B cell (primary cell): ENCODE results near the gene STXBP1. TPM values are rescaled to one million over a fixed set of nuclear protein-coding genes. Genes with fewer than 3 reads are reported as not detected.

Source experiments
- ATAC-seq: fragments of 200-7000 bp; cut with Tn5 transposase; one replicate; pipeline ENCODE4 v1.10.0; 2021; ENCODE audit warnings: low read depth, mild to moderate bottlenecking, moderate number of reproducible peaks, moderate library complexity
- CTCF ChIA-PET: fragments of 350-600 bp; sonication (Branson Sonifier 250); formaldehyde crosslinking; loops from one replicate; lab custom pipeline; 2021; ENCODE audit warnings: antibody characterized with exemption, inconsistent platforms; lab: Charles Lee
- POLR2A ChIA-PET: fragments of 350-600 bp; sonication (Branson Sonifier 250); formaldehyde crosslinking; loops from one replicate; lab custom pipeline; 2021; ENCODE audit warnings: antibody characterized with exemption; lab: Charles Lee
- DNase-seq: peaks from one replicate; pipeline ENCODE4 v3.0.0; 2013
- H2AFZ ChIP-seq: 2 replicates; pipeline ENCODE4 v1.6.1; 2012; ENCODE audit warnings: mild to moderate bottlenecking, low read depth, low read length; ENCODE audit not compliant: insufficient read depth, poor library complexity, severe bottlenecking
- H3K27ac ChIP-seq, 2 donors: 1 replicate in 1 of 2; 2 replicates in 1 of 2; pipeline ENCODE4 v1.5.1; 2012 to 2013; ENCODE audit warnings: low read length in 2 of 2, mild to moderate bottlenecking in 2 of 2, moderate library complexity in 1 of 2
- H3K27me3 ChIP-seq, 4 experiments: fragments of 200-600 bp in 1 of 4; sonication (generic) in 1 of 4; replicated peaks in 1 of 4; 1 replicate in 2 of 4; 2 replicates in 2 of 4; pipeline versions ENCODE4 v1.6.1 to v1.7.0; 2013 to 2016; ENCODE audit warnings: low read length in 3 of 4, mild to moderate bottlenecking in 2 of 4, mixed read lengths in 1 of 4, moderate library complexity in 1 of 4; ENCODE audit not compliant: insufficient read depth in 4 of 4, control insufficient read depth in 3 of 4; ENCODE audit errors: control extremely low read depth in 1 of 4
- H3K36me3 ChIP-seq, 2 experiments: replicated peaks in 1 of 2; 1 replicate in 1 of 2; 2 replicates in 1 of 2; pipeline versions ENCODE4 v1.6.1 to v1.7.1; 2013; ENCODE audit warnings: low read length in 1 of 2; ENCODE audit not compliant: insufficient read depth in 2 of 2, control insufficient read depth in 1 of 2; ENCODE audit errors: control extremely low read depth in 1 of 2, extremely low read depth in 1 of 2
- H3K4me1 ChIP-seq, 2 donors: fragments of 200-600 bp in 1 of 2; sonication (generic) in 1 of 2; 1 replicate in 1 of 2; 2 replicates in 1 of 2; pipeline versions ENCODE4 v1.5.1 to v1.6.1; 2013 to 2017; ENCODE audit warnings: low read length in 2 of 2; ENCODE audit not compliant: control insufficient read depth in 2 of 2, insufficient read depth in 2 of 2
- H3K4me2 ChIP-seq: replicated peaks from 2 replicates; pipeline ENCODE3; 2012; ENCODE audit warnings: mild to moderate bottlenecking, low read depth, low read length; ENCODE audit not compliant: poor library complexity, severe bottlenecking
- H3K4me3 ChIP-seq, 5 experiments: fragments of 200-600 bp in 1 of 5; sonication (generic) in 1 of 5; 1 replicate in 3 of 5; 2 replicates in 2 of 5; pipeline versions ENCODE4 v1.5.1 to v1.7.0; 2011 to 2016; ENCODE audit warnings: low read length in 4 of 5, mild to moderate bottlenecking in 4 of 5, low read depth in 2 of 5, control low read depth in 1 of 5, moderate library complexity in 1 of 5; ENCODE audit not compliant: insufficient read depth in 1 of 5; ENCODE audit errors: control extremely low read depth in 1 of 5, extremely low read depth in 1 of 5
- H3K79me2 ChIP-seq: fragments of 200-600 bp; sonication (generic); one replicate; pipeline ENCODE4 v1.6.0; 2016; ENCODE audit warnings: low read length; ENCODE audit not compliant: control insufficient read depth, insufficient read depth
- H3K9ac ChIP-seq: fragments of 200-600 bp; sonication (generic); 2 replicates; pipeline ENCODE4 v1.6.1; 2017; ENCODE audit warnings: mild to moderate bottlenecking, low read length, moderate library complexity
- H3K9me3 ChIP-seq, 3 donors: one replicate each; pipeline versions ENCODE4 v1.6.1 to v1.7.1; 2013; ENCODE audit warnings: low read length in 2 of 3; ENCODE audit not compliant: control insufficient read depth in 2 of 3, insufficient read depth in 1 of 3; ENCODE audit errors: control extremely low read depth in 1 of 3
- H4K20me1 ChIP-seq: 2 replicates; pipeline ENCODE4 v1.6.0; 2012; ENCODE audit warnings: mild to moderate bottlenecking, low read length; ENCODE audit not compliant: insufficient read depth, control insufficient read depth, poor library complexity, severe bottlenecking
- H3K27ac Mint-ChIP-seq: one replicate; pipeline ENCODE4 v1.8.0; 2021; ENCODE audit warnings: mixed read lengths
- H3K27me3 Mint-ChIP-seq: one replicate; pipeline ENCODE4 v1.8.0; 2021; ENCODE audit warnings: mixed read lengths
- H3K4me1 Mint-ChIP-seq: one replicate; pipeline ENCODE4 v1.8.0; 2021; ENCODE audit warnings: mixed read lengths
- H3K4me3 Mint-ChIP-seq: one replicate; pipeline ENCODE4 v1.8.0; 2021; ENCODE audit warnings: mixed read lengths
- H3K9me3 Mint-ChIP-seq: one replicate; pipeline ENCODE4 v1.8.0; 2022; ENCODE audit warnings: mixed read lengths; ENCODE audit not compliant: insufficient read depth
- EZH2 ChIP-seq: IDR thresholded peaks from 2 replicates; pipeline ENCODE4 v1.6.1; 2012; ENCODE audit warnings: borderline replicate concordance, low read depth, mild to moderate bottlenecking, moderate library complexity, low read length; ENCODE audit not compliant: insufficient read depth, poor library complexity, severe bottlenecking
- WGBS: methylation state at CpG from one replicate; pipeline ENCODE4 v1.1.5; 2013; ENCODE audit warnings: missing lambda C conversion rate; ENCODE audit not compliant: insufficient coverage; 5-methylcytosine and 5-hydroxymethylcytosine counted together
- intact Hi-C: fragments of 100-400 bp; cut with micrococcal nuclease; formaldehyde crosslinking; loops from one replicate; pipeline ENCODE4 v1.10.0; 2022
- polyA plus RNA-seq: library from polyadenylated mRNA; depleted of rRNA; stranded (reverse); fragments of >200 nt; gene quantifications from 2 replicates; pipeline ENCODE4 v1.2.3, GENCODE V29; 2012
- total RNA-seq, 2 donors: library from RNA; stranded (reverse); fragments of 120-200 nt in 1 of 2; gene quantifications; 1 replicate in 1 of 2; 2 replicates in 1 of 2; pipeline versions ENCODE4 v1.2.3 to v1.2.4, GENCODE V29; 2013 to 2022
- TF ChIP-seq, protein P1 (sequence below): fragments of 200-600 bp; IDR thresholded peaks from one replicate; pipeline ENCODE4 v1.8.0; 2022; ENCODE audit warnings: antibody characterized with exemption, mild to moderate bottlenecking

The STXBP1 gene
- total and polyA plus RNA-seq, 2 donors (not counting 1 experiment from before 2014, with no cell fraction given): 0.62 TPM; not detected in 1

DNA sequence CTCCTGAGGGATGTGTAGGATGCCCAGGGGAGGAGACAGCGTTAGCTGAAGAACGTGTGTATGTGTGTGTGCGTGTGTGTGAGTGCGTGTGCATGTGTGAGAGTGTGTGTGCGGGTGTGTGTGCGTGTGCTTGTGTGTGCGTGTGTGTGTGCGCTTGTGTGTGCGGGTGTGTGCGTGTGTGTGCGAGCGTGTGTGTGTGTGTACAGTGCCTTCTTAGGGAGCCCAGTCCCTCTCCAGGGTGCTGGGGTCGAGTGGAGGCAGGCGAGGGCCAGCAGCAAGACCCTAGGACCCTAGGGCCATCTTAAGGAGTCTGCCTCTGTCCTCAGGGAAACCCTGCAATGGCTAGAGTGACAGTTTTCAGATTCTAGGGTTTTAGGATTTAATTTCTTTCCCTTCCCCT, 26.0 kb upstream of the STXBP1 start:
- TF ChIP-seq, protein P1, sequence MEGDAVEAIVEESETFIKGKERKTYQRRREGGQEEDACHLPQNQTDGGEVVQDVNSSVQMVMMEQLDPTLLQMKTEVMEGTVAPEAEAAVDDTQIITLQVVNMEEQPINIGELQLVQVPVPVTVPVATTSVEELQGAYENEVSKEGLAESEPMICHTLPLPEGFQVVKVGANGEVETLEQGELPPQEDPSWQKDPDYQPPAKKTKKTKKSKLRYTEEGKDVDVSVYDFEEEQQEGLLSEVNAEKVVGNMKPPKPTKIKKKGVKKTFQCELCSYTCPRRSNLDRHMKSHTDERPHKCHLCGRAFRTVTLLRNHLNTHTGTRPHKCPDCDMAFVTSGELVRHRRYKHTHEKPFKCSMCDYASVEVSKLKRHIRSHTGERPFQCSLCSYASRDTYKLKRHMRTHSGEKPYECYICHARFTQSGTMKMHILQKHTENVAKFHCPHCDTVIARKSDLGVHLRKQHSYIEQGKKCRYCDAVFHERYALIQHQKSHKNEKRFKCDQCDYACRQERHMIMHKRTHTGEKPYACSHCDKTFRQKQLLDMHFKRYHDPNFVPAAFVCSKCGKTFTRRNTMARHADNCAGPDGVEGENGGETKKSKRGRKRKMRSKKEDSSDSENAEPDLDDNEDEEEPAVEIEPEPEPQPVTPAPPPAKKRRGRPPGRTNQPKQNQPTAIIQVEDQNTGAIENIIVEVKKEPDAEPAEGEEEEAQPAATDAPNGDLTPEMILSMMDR: no peak
- TF ChIP-seq EZH2: no peak
- H3K4me2 ChIP-seq: no peak overlapping the region
- WGBS: 83% methylated on average over 13 of the region's 14 CpGs
- no peak overlapping the region for H2AFZ ChIP-seq
- no peak overlapping the region for H3K9ac ChIP-seq
- no peak overlapping the region for H3K27ac ChIP-seq
- no peaks in the 10 kb centered on the region for H3K4me1 ChIP-seq
- no peaks in the 10 kb centered on the region for H3K36me3 ChIP-seq
- H3K27me3 ChIP-seq: peaks cover 0 to 23% (median 7%) of the 10 kb centered on the region in 4 experiments
- H4K20me1 ChIP-seq: no peaks in the 10 kb centered on the region
- no peaks in the 10 kb centered on the region for H3K79me2 ChIP-seq
- DNase-seq (no peak), ATAC-seq (no peak)
- H3K4me3 ChIP-seq: no peak overlapping the region
- Mint-ChIP-seq H3K4me1 (no peaks in the 10 kb centered on the region), H3K4me3 (no peak overlapping the region), H3K9me3 (no peaks in the 10 kb centered on the region), H3K27me3 (peaks cover 38% of the 10 kb centered on the region), H3K27ac (no peak overlapping the region)
- intact Hi-C loops: no loop called here
- H3K9me3 ChIP-seq: no peaks in the 10 kb centered on the region
- POLR2A ChIA-PET: interaction anchor here (0.5 kb wide), 1 partner anchor 208 kb away, joined by 10 read pairs; no protein-coding TSS in a partner anchor
- CTCF ChIA-PET: interaction anchor here (0.6 to 9.7 kb wide), 6 partner anchors 13 to 646 kb away, joined by 3 to 80 read pairs (median 10); no protein-coding TSS in a partner anchor

DNA sequence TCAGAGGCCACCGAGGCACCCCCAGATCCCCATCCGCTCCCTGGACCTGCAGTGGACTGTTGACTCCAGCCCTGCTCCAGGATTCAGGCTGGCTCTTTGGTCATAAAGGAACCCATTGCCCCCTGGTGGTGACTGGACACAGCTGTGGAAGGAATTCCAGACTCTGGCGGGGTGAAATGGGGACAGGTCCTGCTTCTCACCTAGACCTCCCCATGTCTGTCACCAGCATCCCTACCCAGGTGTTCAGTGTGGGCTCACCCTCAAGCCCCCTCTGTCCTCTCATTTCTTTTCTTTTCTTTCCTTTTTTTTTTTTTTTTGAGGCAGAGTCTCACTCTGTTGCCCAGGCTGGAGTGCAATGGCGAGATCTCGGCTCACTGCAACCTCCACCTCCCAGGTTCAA, 25.5 kb upstream of the STXBP1 start:
- Histone ChIP-seq H3K4me1 (no peaks in the 10 kb centered on the region), H4K20me1 (no peaks in the 10 kb centered on the region), H3K27me3 (peaks cover 0 to 24% (median 7%) of the 10 kb centered on the region in 4 experiments), H2AFZ (no peak overlapping the region), H3K4me2 (no peak overlapping the region), H3K9me3 (no peaks in the 10 kb centered on the region), H3K4me3 (no peak overlapping the region), H3K27ac (no peak overlapping the region), H3K9ac (no peak overlapping the region), H3K79me2 (no peaks in the 10 kb centered on the region), H3K36me3 (no peaks in the 10 kb centered on the region)
- Mint-ChIP-seq H3K27ac (no peak overlapping the region), H3K9me3 (no peaks in the 10 kb centered on the region), H3K4me1 (no peaks in the 10 kb centered on the region), H3K4me3 (no peak overlapping the region), H3K27me3 (peaks cover 37% of the 10 kb centered on the region)
- 44% methylated on average over 3 of the region's 5 CpGs for WGBS
- intact Hi-C loops: no loop called here
- DNase-seq (peak; percentile 63), ATAC-seq (peak; percentile 68)
- TF ChIP-seq, protein P1: peak; percentile 63
- TF ChIP-seq EZH2: no peak
- CTCF ChIA-PET: interaction anchor here (0.6 to 9.7 kb wide), 17 partner anchors 11 to 652 kb away, joined by 3 to 80 read pairs (median 4); partner anchors contain the start of gene TOR2A
- POLR2A ChIA-PET: no interaction called here
